Ishikawa (cell line): ENCODE data around the gene PGRMC1.

Source experiments
- CEBPB ChIP-seq: IDR thresholded peaks from 2 replicates; pipeline ENCODE4 v1.6.1; 2012
- CREB1 ChIP-seq: IDR thresholded peaks from 2 replicates; pipeline ENCODE4 v1.6.1; 2012; ENCODE audit warnings: low read depth
- EGR1 ChIP-seq: IDR thresholded peaks from 2 replicates; pipeline ENCODE4 v1.6.1; 2012
- EP300 ChIP-seq: IDR thresholded peaks from 2 replicates; pipeline ENCODE4 v1.6.1; 2012; ENCODE audit warnings: borderline replicate concordance
- FOXM1 ChIP-seq: IDR thresholded peaks from 2 replicates; pipeline ENCODE4 v1.6.1; 2012; ENCODE audit warnings: low read depth, borderline replicate concordance
- NFIC ChIP-seq: IDR thresholded peaks from 2 replicates; pipeline ENCODE4 v1.6.1; 2012
- RAD21 ChIP-seq: IDR thresholded peaks from 2 replicates; pipeline ENCODE4 v1.6.1; 2012; ENCODE audit warnings: low read depth
- TAF1 ChIP-seq: IDR thresholded peaks from 2 replicates; pipeline ENCODE4 v1.6.1; 2012; ENCODE audit warnings: low read depth, mild to moderate bottlenecking
- TCF12 ChIP-seq: IDR thresholded peaks from 2 replicates; pipeline ENCODE4 v1.6.1; 2012; ENCODE audit warnings: low read depth
- TEAD4 ChIP-seq: IDR thresholded peaks from 2 replicates; pipeline ENCODE4 v1.6.1; 2012
- YY1 ChIP-seq: IDR thresholded peaks from 2 replicates; pipeline ENCODE4 v1.6.1; 2012; ENCODE audit warnings: low read depth
- ZBTB7A ChIP-seq: IDR thresholded peaks from 2 replicates; pipeline ENCODE4 v1.6.1; 2012; ENCODE audit warnings: low read depth
- TF ChIP-seq, protein P1 (sequence below): IDR thresholded peaks from 2 replicates; pipeline ENCODE4 v1.6.1; 2012
- TF ChIP-seq, protein P2 (sequence below): IDR thresholded peaks from 2 replicates; pipeline ENCODE4 v1.6.1; 2012
- TF ChIP-seq, protein P3 (sequence below): IDR thresholded peaks from 2 replicates; pipeline ENCODE4 v1.6.1; 2012; ENCODE audit warnings: low read depth, mild to moderate bottlenecking

Gene PGRMC1

DNA sequence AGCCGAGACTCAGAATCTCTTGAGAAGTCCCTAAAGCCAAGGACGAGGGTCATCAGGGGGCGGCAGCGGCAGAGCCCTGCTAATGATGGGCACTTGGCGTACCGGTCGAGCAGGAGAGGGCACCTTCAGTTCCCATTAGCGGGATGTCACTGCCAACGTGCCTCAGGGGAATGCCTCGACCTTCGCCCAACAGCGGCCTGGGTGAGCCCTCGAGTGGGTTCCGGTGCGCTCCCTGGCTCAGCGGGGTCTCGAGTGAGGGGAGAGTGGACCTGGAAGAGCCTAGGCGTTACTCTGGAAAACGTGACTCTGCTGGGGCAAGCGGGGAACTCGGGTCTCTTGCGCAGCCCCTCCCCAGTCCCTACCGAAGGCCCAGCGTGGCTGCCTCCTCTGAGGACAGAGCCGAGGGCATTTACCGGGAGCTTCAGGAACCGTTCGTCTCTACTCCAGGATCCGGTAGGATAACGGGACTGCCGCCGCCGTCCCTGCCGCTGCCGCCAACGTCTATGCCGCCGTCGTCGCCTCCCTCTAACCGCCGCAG is 36.9 kb downstream of the PGRMC1 start:
- TF ChIP-seq TAF1 (no peak), YY1 (no peak)

DNA sequence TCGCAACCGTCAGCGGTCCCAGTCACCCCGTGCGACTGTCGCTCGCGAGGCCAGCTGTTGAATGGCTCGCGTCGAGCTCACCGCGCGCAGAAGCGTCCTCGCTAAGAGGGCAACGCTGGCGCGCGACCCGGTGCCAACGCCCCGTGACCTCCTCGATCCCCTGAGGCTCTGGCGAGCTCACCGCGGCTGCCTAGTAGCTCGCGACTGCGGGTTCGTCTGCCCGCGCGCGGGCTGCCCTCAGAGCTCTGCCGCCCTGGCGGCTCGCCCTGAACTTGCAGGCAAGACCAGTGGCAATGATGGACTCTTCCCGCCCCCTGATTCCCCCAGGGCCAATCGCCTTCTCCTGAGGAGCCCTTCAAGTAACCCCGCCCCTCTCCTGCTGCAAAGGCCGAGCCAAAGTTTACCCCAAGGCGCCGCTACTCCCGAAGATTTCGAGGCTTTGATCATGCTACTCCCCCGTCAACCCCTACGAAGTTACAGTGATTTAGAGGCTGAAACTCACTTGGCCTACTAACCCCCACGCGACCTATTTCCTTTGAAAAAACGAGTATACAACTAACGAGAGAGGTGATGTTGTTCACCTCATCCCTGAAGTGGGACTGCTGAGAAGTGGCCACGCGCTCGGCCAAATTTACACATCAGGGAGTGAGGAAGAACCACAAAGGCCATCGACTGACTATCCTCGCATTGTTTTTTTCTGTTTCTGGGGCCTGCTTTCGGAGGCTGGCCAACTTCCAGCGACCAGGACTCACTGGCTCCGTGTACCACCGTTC is 37.5 kb downstream of the PGRMC1 start:
- TF ChIP-seq EGR1 (no peak), TEAD4 (no peak)
- TF ChIP-seq, protein P1, sequence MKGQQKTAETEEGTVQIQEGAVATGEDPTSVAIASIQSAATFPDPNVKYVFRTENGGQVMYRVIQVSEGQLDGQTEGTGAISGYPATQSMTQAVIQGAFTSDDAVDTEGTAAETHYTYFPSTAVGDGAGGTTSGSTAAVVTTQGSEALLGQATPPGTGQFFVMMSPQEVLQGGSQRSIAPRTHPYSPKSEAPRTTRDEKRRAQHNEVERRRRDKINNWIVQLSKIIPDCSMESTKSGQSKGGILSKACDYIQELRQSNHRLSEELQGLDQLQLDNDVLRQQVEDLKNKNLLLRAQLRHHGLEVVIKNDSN: no peak

DNA sequence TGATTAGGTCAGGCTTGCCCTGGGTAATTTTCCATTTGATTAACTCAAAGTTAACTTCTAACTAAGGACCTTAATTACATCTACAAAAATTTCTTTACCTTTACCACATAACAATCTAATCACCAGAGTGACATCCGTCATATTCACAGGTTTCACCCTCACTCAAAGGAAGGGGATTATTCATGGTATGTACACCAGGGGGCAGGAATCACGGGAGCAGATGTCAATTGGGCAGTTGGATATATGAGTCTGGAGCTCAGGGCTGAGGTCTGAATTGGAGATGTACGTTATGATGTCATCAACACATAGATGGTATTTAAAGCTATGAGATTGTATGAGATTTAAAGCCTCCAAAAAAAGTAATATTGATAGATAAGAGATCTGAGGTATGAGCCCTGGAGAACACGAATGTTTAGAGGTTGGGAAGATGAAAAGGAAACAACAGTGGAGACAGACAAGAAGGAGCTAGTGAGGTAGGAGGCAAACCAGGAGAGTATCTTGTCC is 52.9 kb downstream of the PGRMC1 start:
- no peak for TF ChIP-seq EGR1
- no peak for TF ChIP-seq EP300
- no peak for TF ChIP-seq ZBTB7A
- TF ChIP-seq FOXM1: no peak
- no peak for TF ChIP-seq CEBPB
- TF ChIP-seq, protein P2, sequence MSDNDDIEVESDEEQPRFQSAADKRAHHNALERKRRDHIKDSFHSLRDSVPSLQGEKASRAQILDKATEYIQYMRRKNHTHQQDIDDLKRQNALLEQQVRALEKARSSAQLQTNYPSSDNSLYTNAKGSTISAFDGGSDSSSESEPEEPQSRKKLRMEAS: no peak
- TF ChIP-seq, protein P3, sequence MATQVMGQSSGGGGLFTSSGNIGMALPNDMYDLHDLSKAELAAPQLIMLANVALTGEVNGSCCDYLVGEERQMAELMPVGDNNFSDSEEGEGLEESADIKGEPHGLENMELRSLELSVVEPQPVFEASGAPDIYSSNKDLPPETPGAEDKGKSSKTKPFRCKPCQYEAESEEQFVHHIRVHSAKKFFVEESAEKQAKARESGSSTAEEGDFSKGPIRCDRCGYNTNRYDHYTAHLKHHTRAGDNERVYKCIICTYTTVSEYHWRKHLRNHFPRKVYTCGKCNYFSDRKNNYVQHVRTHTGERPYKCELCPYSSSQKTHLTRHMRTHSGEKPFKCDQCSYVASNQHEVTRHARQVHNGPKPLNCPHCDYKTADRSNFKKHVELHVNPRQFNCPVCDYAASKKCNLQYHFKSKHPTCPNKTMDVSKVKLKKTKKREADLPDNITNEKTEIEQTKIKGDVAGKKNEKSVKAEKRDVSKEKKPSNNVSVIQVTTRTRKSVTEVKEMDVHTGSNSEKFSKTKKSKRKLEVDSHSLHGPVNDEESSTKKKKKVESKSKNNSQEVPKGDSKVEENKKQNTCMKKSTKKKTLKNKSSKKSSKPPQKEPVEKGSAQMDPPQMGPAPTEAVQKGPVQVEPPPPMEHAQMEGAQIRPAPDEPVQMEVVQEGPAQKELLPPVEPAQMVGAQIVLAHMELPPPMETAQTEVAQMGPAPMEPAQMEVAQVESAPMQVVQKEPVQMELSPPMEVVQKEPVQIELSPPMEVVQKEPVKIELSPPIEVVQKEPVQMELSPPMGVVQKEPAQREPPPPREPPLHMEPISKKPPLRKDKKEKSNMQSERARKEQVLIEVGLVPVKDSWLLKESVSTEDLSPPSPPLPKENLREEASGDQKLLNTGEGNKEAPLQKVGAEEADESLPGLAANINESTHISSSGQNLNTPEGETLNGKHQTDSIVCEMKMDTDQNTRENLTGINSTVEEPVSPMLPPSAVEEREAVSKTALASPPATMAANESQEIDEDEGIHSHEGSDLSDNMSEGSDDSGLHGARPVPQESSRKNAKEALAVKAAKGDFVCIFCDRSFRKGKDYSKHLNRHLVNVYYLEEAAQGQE: no peak
- TF ChIP-seq, protein P1: no peak
- no peak for TF ChIP-seq YY1
- no peak for TF ChIP-seq TEAD4
- TF ChIP-seq RAD21: no peak
- TF ChIP-seq TCF12: no peak
- no peak for TF ChIP-seq CREB1
- TF ChIP-seq NFIC: no peak

DNA sequence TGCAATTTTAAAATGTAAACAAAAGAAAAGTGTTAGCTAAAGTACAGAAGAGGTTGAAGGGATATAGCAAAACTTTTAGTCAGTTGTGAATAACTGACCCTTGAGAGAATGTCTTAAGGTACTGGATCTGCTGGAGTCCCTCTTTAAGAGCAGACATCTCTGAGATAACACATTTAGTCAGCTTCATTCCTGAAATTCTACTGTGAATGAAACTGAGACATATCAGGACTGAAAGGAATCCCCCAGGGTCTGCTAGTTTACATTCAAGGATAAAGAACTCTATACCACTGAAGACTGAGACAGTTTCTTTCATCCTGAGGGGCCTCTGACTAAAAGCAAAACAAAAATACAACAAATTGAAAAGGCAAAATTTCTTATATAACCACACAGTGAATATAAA is 54.4 kb downstream of the PGRMC1 start:
- TF ChIP-seq CEBPB (no peak), RAD21 (no peak), YY1 (no peak), FOXM1 (no peak)
- TF ChIP-seq, protein P1: no peak
- TF ChIP-seq, protein P3: no peak

DNA sequence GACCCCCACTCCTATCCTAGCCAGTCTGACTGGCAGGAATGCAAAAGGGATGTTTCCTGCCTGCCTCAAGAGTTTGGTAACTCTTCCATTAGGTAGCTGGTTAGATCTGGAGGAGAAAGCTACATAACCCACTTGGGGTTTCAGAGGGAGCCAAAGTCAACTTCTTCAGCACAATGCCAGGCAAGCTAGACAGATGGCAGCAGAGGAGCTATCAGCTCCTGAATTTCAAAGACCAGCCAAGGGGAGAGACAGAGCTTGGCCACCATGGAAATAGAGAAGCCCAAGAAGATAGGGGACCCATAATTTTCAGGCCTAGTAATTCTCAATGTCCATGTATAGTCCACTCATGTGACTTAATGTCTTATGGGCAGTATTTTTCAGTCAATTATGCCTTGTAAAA is 56.4 kb downstream of the PGRMC1 start:
- TF ChIP-seq RAD21 (0 out of 2 replicates have a peak, but pooled peaks have one; percentile 4), ZBTB7A (no peak)
